ENCODE measurements around the gene GRHL1. TPM values are rescaled to one million over a fixed set of nuclear protein-coding genes. Genes with fewer than 3 reads are reported as not detected.
"Not testable (repeated sequence)": the region's sequence is repeated elsewhere in the genome, so short reads cannot be mapped to it uniquely, and the experiment has no call there.

The GRHL1 gene
- total RNA-seq, 4 donors from 2014 or later = 0.24 to 2.8 (median 1.4) TPM

GRCh38 chr2:10014418-10015190 is 63.1 kb downstream of the GRHL1 start:
- intact Hi-C loops (cut with DNase I; ENCODE audit: low total_unique reads) = no loop called here
- H3K4me3 ChIP-seq = no peak overlapping the region
- H3K27me3 ChIP-seq = no peaks in the 10 kb centered on the region
- TF ChIP-seq POLR2A (IDR thresholded peaks at IDR 0.05) (no peak), CTCF (IDR thresholded peaks at IDR 0.05) (no peak)
- peaks cover 0 to 3% of the 10 kb centered on the region in 2 donors for H3K4me1 ChIP-seq
- H3K9me3 ChIP-seq = peaks cover 0 to 2% of the 10 kb centered on the region in 2 donors
- H3K36me3 ChIP-seq = no peaks in the 10 kb centered on the region
- no peak for DNase-seq
- no peak overlapping the region for H3K27ac ChIP-seq

- H3K36me3 ChIP-seq; DNase-seq; H3K27ac ChIP-seq; H3K4me3 ChIP-seq; H3K27me3 ChIP-seq; H3K4me1 ChIP-seq; intact Hi-C loops (cut with DNase I; ENCODE audit: low total_unique reads); H3K9me3 ChIP-seq: not testable (repeated sequence)
Observed at GRCh38 chr2:10015376-10015989, 64.0 kb downstream of the GRHL1 start.

- Histone ChIP-seq H3K9me3 (peaks cover 0 to 2% of the 10 kb centered on the region in 2 donors), H3K4me3 (no peak overlapping the region), H3K36me3 (no peaks in the 10 kb centered on the region), H3K27ac (no peak overlapping the region), H3K4me1 (no peaks in the 10 kb centered on the region), H3K27me3 (no peaks in the 10 kb centered on the region)
- no peak for DNase-seq
- intact Hi-C loops (cut with DNase I; ENCODE audit: low total_unique reads) = no loop called here
- TF ChIP-seq CTCF (IDR thresholded peaks at IDR 0.05) = no peak
- TF ChIP-seq POLR2A (IDR thresholded peaks at IDR 0.05) = no peak
Observed at GRCh38 chr2:10016001-10016801, 64.7 kb downstream of the GRHL1 start.

GRCh38 chr2:10016802-10017258 is 65.3 kb downstream of the GRHL1 start:
- Histone ChIP-seq H3K4me3 (no peak overlapping the region), H3K36me3 (no peaks in the 10 kb centered on the region), H3K4me1 (no peaks in the 10 kb centered on the region), H3K9me3 (peaks cover 0 to 2% of the 10 kb centered on the region in 2 donors), H3K27ac (no peak overlapping the region), H3K27me3 (no peaks in the 10 kb centered on the region)
- TF ChIP-seq POLR2A (IDR thresholded peaks at IDR 0.05) = no peak
- TF ChIP-seq CTCF (IDR thresholded peaks at IDR 0.05) = no peak
- intact Hi-C loops (cut with DNase I; ENCODE audit: low total_unique reads) = no loop called here
- DNase-seq = no peak

- no peaks in the 10 kb centered on the region for H3K4me1 ChIP-seq
- no peak for DNase-seq
- H3K27ac ChIP-seq = no peak overlapping the region
- intact Hi-C loops (cut with DNase I; ENCODE audit: low total_unique reads) = no loop called here
- no peak for TF ChIP-seq POLR2A (IDR thresholded peaks at IDR 0.05)
- no peak for TF ChIP-seq CTCF (IDR thresholded peaks at IDR 0.05)
- H3K36me3 ChIP-seq = no peaks in the 10 kb centered on the region
- H3K9me3 ChIP-seq = peaks cover 0 to 2% of the 10 kb centered on the region in 2 donors
- no peak overlapping the region for H3K4me3 ChIP-seq
- no peaks in the 10 kb centered on the region for H3K27me3 ChIP-seq
Observed at GRCh38 chr2:10017313-10017941, 65.9 kb downstream of the GRHL1 start.
